NCI-H526 treated with DMSO at 0.1 percent for 48 hours (cell line): ENCODE measurements around the gene HDAC7.

ENCODE experiments used
- DNase-seq: peaks from one replicate; lab custom pipeline; 2025; lab: John Stamatoyannopoulos, UW

Gene HDAC7

GRCh38 chr12:47746073-47746472 is 73.6 kb downstream of the HDAC7 start:
- no peak for DNase-seq

GRCh38 chr12:47745485-47746041 is 74.1 kb downstream of the HDAC7 start:
- DNase-seq: no peak

- no peak for DNase-seq
Measured at GRCh38 chr12:47744778-47745436, 74.8 kb downstream of the HDAC7 start.

GRCh38 chr12:47744005-47744651 is 75.6 kb downstream of the HDAC7 start:
- peak; percentile 71 for DNase-seq

- no peak for DNase-seq
Measured at GRCh38 chr12:47743311-47743860, 76.3 kb downstream of the HDAC7 start.

GRCh38 chr12:47742253-47742825 is 77.4 kb downstream of the HDAC7 start:
- peak; percentile 28 for DNase-seq

GRCh38 chr12:47741340-47741703 is 78.4 kb downstream of the HDAC7 start:
- no peak for DNase-seq

GRCh38 chr12:47740606-47741339 is 78.9 kb downstream of the HDAC7 start:
- DNase-seq: no peak

- DNase-seq: no peak
Measured at GRCh38 chr12:47739979-47740378, 79.7 kb downstream of the HDAC7 start.

GRCh38 chr12:47739297-47739696 is 80.4 kb downstream of the HDAC7 start:
- DNase-seq: no peak

- no peak for DNase-seq
Measured at GRCh38 chr12:47737936-47738594, 81.6 kb downstream of the HDAC7 start.

GRCh38 chr12:47736877-47737676 is 82.6 kb downstream of the HDAC7 start:
- no peak for DNase-seq

GRCh38 chr12:47736216-47736615 is 83.5 kb downstream of the HDAC7 start:
- DNase-seq: no peak

- DNase-seq: no peak
Measured at GRCh38 chr12:47735649-47736048, 84.1 kb downstream of the HDAC7 start.

- no peak for DNase-seq
Measured at GRCh38 chr12:47734725-47735480, 84.8 kb downstream of the HDAC7 start.

GRCh38 chr12:47733142-47733541 is 86.6 kb downstream of the HDAC7 start:
- no peak for DNase-seq
